OCI-LY3 (cell line): Measurements from ENCODE around the gene ZNF579.

Experiments used
- H2AFZ ChIP-seq: fragments of 200-600, 300-600 bp; shearing (Covaris generic); 2 replicates; pipeline ENCODE4 v1.6.0; 2014; ENCODE audit warnings: antibody characterized with exemption, low read depth, low read length
- H3K27ac ChIP-seq: fragments of 200-600, 300-600 bp; sonication (generic); 2 replicates; pipeline ENCODE4 v1.5.1; 2014; ENCODE audit warnings: mild to moderate bottlenecking, low read length, moderate library complexity, mixed read lengths
- H3K27me3 ChIP-seq: fragments of 200-600, 300-600 bp; sonication (generic); 2 replicates; pipeline ENCODE4 v1.6.1; 2014; ENCODE audit warnings: low read depth, low read length, mixed read lengths
- H3K36me3 ChIP-seq: fragments of 200-600, 300-600 bp; sonication (generic); replicated peaks from 2 replicates; pipeline ENCODE3; 2014; ENCODE audit warnings: low read depth, low read length, mixed read lengths
- H3K4me1 ChIP-seq: fragments of 300-600, 200-600 bp; sonication (generic); 2 replicates; pipeline ENCODE4 v1.6.1; 2014; ENCODE audit warnings: low read length, mixed read lengths
- H3K4me2 ChIP-seq: fragments of 200-600, 300-600 bp; sonication (generic); 2 replicates; pipeline ENCODE4 v1.6.1; 2014; ENCODE audit warnings: low read length, mixed read lengths
- H3K4me3 ChIP-seq: fragments of 300-600, 200-600 bp; sonication (generic); 2 replicates; pipeline ENCODE4 v1.5.1; 2014; ENCODE audit warnings: antibody characterized with exemption, mild to moderate bottlenecking, low read length, moderate library complexity
- H3K79me2 ChIP-seq: fragments of 300-600, 200-600 bp; shearing (Covaris generic); 2 replicates; pipeline ENCODE4 v1.6.1; 2014; ENCODE audit warnings: mild to moderate bottlenecking, low read length, mixed read lengths
- H3K9ac ChIP-seq: fragments of 300-600, 200-600 bp; shearing (Covaris generic); 2 replicates; pipeline ENCODE4 v1.6.0; 2014; ENCODE audit warnings: mild to moderate bottlenecking, low read length, moderate library complexity
- H3K9me3 ChIP-seq: fragments of 200-600, 300-600 bp; shearing (Covaris generic); 2 replicates; pipeline ENCODE4 v1.6.1; 2014; ENCODE audit warnings: low read length, mixed read lengths; ENCODE audit not compliant: insufficient read depth
- H4K20me1 ChIP-seq: fragments of 200-600, 300-600 bp; sonication (generic); 2 replicates; pipeline ENCODE4 v1.6.1; 2016; ENCODE audit warnings: low read length, mixed read lengths; ENCODE audit not compliant: insufficient read depth
- CTCF ChIP-seq: fragments of 200-600, 300-600 bp; sonication (generic); IDR thresholded peaks from 2 replicates; pipeline ENCODE4 v1.5.1; 2014; ENCODE audit warnings: antibody characterized with exemption, low read length, low read depth
- EZH2phosphoT487 ChIP-seq: fragments of 200-600 bp; shearing (Covaris generic); IDR thresholded peaks from 2 replicates; pipeline ENCODE4 v1.6.1; 2018; ENCODE audit warnings: antibody characterized with exemption, mixed run types, low read depth

Gene ZNF579

GRCh38 chr19:55546011-55546410 is 34.6 kb downstream of the ZNF579 start:
- Histone ChIP-seq H3K9ac (no peak overlapping the region), H3K9me3 (no peaks in the 10 kb centered on the region), H3K4me2 (no peak overlapping the region), H3K4me3 (no peak overlapping the region), H3K27ac (no peak overlapping the region), H3K4me1 (peaks cover 10% of the 10 kb centered on the region; the same call in 1 of the 2 replicates), H3K36me3 (no peaks in the 10 kb centered on the region), H2AFZ (no peak overlapping the region), H3K27me3 (no peaks in the 10 kb centered on the region), H3K79me2 (no peaks in the 10 kb centered on the region), H4K20me1 (no peaks in the 10 kb centered on the region)
- TF ChIP-seq EZH2phosphoT487 (no peak), CTCF (no peak)

GRCh38 chr19:55545443-55545842 is 35.2 kb downstream of the ZNF579 start, which contains the start of gene SBK3:
TSS of gene SBK3 (minus strand) at chr19:55545543. CDS start at chr19:55545543, 0 bp downstream.
- H3K4me1 ChIP-seq, result peaks cover 10% of the 10 kb centered on the region; the same call in 1 of the 2 replicates
- H3K4me3 ChIP-seq, result no peak within 1 kb of the TSS
- H3K27ac ChIP-seq, result no peak within 1 kb of the TSS
- no peaks in the 10 kb centered on the region for H4K20me1 ChIP-seq
- no peak within 1 kb of the TSS for H3K4me2 ChIP-seq
- H3K36me3 ChIP-seq, result no peaks in the 10 kb centered on the region
- H3K9me3 ChIP-seq, result no peaks in the 10 kb centered on the region
- no peak within 1 kb of the TSS for H2AFZ ChIP-seq
- no peak within 1 kb of the TSS for H3K9ac ChIP-seq
- TF ChIP-seq EZH2phosphoT487, result no peak
- no peak for TF ChIP-seq CTCF
- H3K27me3 ChIP-seq, result no peaks in the 10 kb centered on the region
- H3K79me2 ChIP-seq, result no peaks in the 10 kb centered on the region

DNA sequence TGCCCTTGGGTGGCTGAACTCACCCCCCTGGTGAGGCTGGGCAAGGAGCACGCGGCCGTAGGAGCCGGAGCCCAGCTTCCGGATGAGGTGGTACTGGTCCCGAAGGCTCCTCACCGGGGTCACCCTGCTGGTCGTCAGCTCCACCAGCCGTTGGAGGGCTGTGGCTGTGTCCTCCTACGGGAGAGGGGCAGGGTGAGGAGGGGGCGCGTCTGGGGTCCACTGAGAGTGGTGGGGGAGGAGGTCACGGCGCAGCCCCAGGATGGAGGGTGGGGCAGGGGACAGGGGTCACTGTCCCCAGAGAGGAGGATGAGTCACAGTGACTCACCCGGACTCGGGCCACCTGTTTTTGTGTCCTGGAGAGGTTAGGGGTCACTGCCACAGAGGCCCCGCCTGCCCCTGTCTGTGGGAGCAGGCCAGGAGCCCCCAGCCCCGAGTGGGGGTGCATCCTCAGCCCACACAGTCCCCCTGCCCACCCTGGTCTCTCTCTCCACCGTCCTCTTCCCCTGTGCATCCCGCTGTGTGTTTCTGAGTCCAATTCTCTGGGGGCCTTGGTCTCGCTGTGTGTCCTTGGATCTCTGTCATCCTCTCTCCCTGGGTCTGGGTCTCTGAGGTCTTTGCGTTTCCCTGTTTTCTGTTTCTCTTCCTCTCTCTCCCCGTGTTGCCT is 35.7 kb downstream of the ZNF579 start:
- H3K27ac ChIP-seq, result no peak overlapping the region

DNA sequence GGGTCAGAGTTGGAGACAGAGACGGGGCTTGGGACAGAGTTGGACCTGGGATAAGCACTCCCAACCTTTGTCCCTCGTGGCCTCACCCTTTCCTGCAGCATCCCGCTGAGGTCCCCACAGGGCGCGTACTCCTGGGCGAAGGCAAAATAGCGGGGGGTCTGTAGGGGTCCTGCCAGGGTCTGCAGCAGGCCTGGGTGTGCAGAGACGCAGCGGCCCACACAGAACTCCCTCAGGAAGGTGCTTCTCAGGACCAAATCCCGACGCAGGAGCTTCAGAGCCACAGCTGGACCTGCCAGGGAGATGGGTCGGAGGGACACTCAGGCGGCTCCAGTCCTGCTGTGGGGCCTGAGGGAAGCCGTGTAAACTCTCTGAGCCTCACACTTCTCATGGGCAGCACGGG is 36.6 kb downstream of the ZNF579 start:
- no peak overlapping the region for H3K27ac ChIP-seq
- H3K27me3 ChIP-seq, result no peaks in the 10 kb centered on the region
- H3K9me3 ChIP-seq, result no peaks in the 10 kb centered on the region
- no peaks in the 10 kb centered on the region for H3K36me3 ChIP-seq
- no peaks in the 10 kb centered on the region for H3K4me1 ChIP-seq
- H3K4me3 ChIP-seq, result no peak overlapping the region
- no peaks in the 10 kb centered on the region for H3K79me2 ChIP-seq
- no peak overlapping the region for H3K4me2 ChIP-seq
- TF ChIP-seq CTCF, result no peak
- TF ChIP-seq EZH2phosphoT487, result no peak
- H3K9ac ChIP-seq, result no peak overlapping the region
- no peak overlapping the region for H2AFZ ChIP-seq
- H4K20me1 ChIP-seq, result no peaks in the 10 kb centered on the region

More for the DNA sequence above, 35.7 kb downstream of the ZNF579 start:
- no peaks in the 10 kb centered on the region for H3K79me2 ChIP-seq
- no peaks in the 10 kb centered on the region for H3K9me3 ChIP-seq
- no peak overlapping the region for H2AFZ ChIP-seq
- no peaks in the 10 kb centered on the region for H3K36me3 ChIP-seq
- H3K9ac ChIP-seq, result no peak overlapping the region
- no peaks in the 10 kb centered on the region for H4K20me1 ChIP-seq
- H3K4me1 ChIP-seq, result peaks cover 6% of the 10 kb centered on the region; the same call in 1 of the 2 replicates
- no peak overlapping the region for H3K4me3 ChIP-seq
- no peak for TF ChIP-seq EZH2phosphoT487
- TF ChIP-seq CTCF, result no peak
- no peak overlapping the region for H3K4me2 ChIP-seq
- H3K27me3 ChIP-seq, result no peaks in the 10 kb centered on the region
